Measurements from ENCODE around the gene PRKG1. TPM values are rescaled to one million over a fixed set of nuclear protein-coding genes. Genes with fewer than 3 reads are reported as not detected.
A peak's percentile ranks its signal among the peaks of the same experiment; 100 is the strongest.

The PRKG1 gene
- total and polyA plus RNA-seq, 2 of the 4 experiments (the other 2 are of a cell fraction), result 3.5 to 18.3 TPM

DNA sequence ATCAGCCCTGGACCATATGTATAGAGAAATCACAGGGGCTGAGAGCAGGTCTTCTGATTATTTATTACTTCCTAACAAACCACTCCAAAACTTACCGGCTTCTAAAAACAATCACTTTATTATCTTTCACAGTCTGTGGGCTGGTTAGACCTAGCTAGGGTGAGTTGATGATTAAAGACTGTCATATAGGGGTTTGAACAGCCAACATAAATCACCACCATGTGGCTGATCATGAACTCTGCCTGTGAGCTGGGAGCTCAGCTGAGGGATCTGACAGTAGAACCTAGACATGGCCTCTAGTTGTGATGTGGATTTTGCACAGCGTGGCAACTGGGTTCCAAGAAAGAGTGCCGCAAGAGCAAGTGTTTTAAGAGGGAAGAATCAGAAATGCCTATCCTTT is 319.8 kb downstream of the PRKG1 start:
- Histone ChIP-seq H2BK20ac (ENCODE audit: low read depth, low read length) (peak overlapping the region; percentile 21; the same call in 1 of the 2 replicates), H3K4me1 (ENCODE audit: control insufficient read depth, insufficient read depth, low read length) (peaks cover 2% of the 10 kb centered on the region; the same call in 1 of the 2 replicates), H3K9ac (ENCODE audit: low read depth, low read length) (no peak overlapping the region), H3K56ac (ENCODE audit: extremely low read depth, insufficient read depth, low read length) (no peak overlapping the region), H2BK15ac (ENCODE audit: low read depth, low read length) (peak overlapping the region; percentile 25; the same call in 1 of the 3 replicates), H3K27ac (ENCODE audit: insufficient read depth, low read length) (no peak overlapping the region), H3K23ac (ENCODE audit: low read depth, low read length) (no peak overlapping the region), H3K18ac (ENCODE audit: low read depth, low read length) (no peak overlapping the region), H2AFZ (replicated peaks; ENCODE audit: low read length, poor library complexity) (no peak overlapping the region), H4K5ac (ENCODE audit: low read depth, low read length) (peak overlapping the region; percentile 25; the same call in 1 of the 2 replicates), H3K4ac (ENCODE audit: low read depth, low read length) (peak overlapping the region; percentile 18; the same call in 1 of the 2 replicates), H2AK5ac (ENCODE audit: low read depth, low read length) (no peak overlapping the region), H3K4me2 (ENCODE audit: low read depth, low read length) (no peak overlapping the region), H3K79me1 (ENCODE audit: low read depth in 1 of 2, low read length in 2 of 2) (peaks cover 0 to 36% of the 10 kb centered on the region in 2 experiments; a peak in 3 of 4 replicates), H2AK9ac (replicated peaks; ENCODE audit: low read depth, low read length, poor library complexity) (no peak overlapping the region), H4K91ac (ENCODE audit: insufficient read depth, low read depth, low read length) (no peak overlapping the region), H3K4me3 (ENCODE audit: insufficient read depth, low read depth, low read length) (no peak overlapping the region), H3K9me3 (ENCODE audit: control insufficient read depth, insufficient read depth, low read length) (no peaks in the 10 kb centered on the region), H4K20me1 (ENCODE audit: insufficient read depth, low read length) (no peaks in the 10 kb centered on the region), H2BK5ac (ENCODE audit: low read depth, low read length, poor library complexity, severe bottlenecking) (no peak overlapping the region), H3K14ac (replicated peaks; ENCODE audit: low read depth, low read length) (peak overlapping the region; percentile 15; the same call in 1 of the 2 replicates), H4K8ac (ENCODE audit: low read depth in 2 of 2, low read length in 2 of 2) (no peak overlapping the region), H3K9me1 (ENCODE audit: insufficient read depth, low read length) (peaks cover 7% of the 10 kb centered on the region; the same call in 1 of the 2 replicates), H2BK120ac (ENCODE audit: low read depth, low read length) (no peak overlapping the region), H3K36me3 (ENCODE audit: control insufficient read depth, insufficient read depth, low read length) (no peaks in the 10 kb centered on the region), H3K27me3 (ENCODE audit: control insufficient read depth, insufficient read depth, low read length) (no peaks in the 10 kb centered on the region)
- BruUV-seq (replicated peaks), result no TSS peak
- TF ChIP-seq MAFK (IDR thresholded peaks at IDR 0.05; ENCODE audit: low read depth, low read length), result no peak
- intact Hi-C loops (cut with micrococcal nuclease) (no loop called here), dilution Hi-C loops (cut with HindIII; ENCODE audit: low sequenced_read_pairs, unreplicated experiment) (no loop called here), in situ Hi-C loops (cut with MboI; ENCODE audit: low sequenced_read_pairs) (no loop called here)
- ATAC-seq (ENCODE audit: low read depth), result no peak
- POLR2A ChIA-PET (ENCODE audit: unreplicated experiment), result no interaction called here
- DNase-seq, result no peak
- CTCF ChIA-PET, result no interaction called here
- no CpG with 5 or more reads among the region's 3 CpGs for WGBS, 2 experiments (ENCODE audit: extremely low coverage in 2 of 2, insufficient read length in 1 of 2)
